ENCODE data around the gene EIF4E.
"Not testable (repeated sequence)": the region's sequence is repeated elsewhere in the genome, so short reads cannot be mapped to it uniquely, and the experiment has no call there.

The EIF4E gene

DNA sequence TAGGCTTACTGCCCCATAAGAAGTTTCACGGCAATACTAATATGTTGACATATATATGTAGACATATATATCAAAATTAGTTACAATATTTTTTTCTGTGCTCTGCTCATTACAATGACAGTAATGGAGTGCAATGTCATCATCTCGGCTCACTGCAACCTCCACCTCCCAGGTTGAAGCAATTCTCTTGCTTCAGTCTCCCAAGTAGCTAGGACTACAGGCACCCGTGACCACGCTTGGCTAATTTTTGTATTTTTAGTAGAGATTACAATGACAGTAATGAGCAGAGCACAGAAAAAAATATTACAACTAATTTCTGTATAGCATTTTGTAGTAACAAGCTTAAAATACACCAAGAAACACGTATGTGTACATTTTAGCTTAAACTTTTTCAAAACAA, 7.6 kb downstream of the EIF4E start:
- no peaks in the 10 kb centered on the region for H3F3A ChIP-seq (ENCODE audit: low read depth)
- no peaks in the 10 kb centered on the region for H3K9me2 ChIP-seq (replicated peaks; ENCODE audit: low read depth, low read length)
- no peak for TF ChIP-seq EZH2phosphoT487 (IDR thresholded peaks at IDR 0.05; ENCODE audit: borderline replicate concordance)
- TF ChIP-seq, protein P1, sequence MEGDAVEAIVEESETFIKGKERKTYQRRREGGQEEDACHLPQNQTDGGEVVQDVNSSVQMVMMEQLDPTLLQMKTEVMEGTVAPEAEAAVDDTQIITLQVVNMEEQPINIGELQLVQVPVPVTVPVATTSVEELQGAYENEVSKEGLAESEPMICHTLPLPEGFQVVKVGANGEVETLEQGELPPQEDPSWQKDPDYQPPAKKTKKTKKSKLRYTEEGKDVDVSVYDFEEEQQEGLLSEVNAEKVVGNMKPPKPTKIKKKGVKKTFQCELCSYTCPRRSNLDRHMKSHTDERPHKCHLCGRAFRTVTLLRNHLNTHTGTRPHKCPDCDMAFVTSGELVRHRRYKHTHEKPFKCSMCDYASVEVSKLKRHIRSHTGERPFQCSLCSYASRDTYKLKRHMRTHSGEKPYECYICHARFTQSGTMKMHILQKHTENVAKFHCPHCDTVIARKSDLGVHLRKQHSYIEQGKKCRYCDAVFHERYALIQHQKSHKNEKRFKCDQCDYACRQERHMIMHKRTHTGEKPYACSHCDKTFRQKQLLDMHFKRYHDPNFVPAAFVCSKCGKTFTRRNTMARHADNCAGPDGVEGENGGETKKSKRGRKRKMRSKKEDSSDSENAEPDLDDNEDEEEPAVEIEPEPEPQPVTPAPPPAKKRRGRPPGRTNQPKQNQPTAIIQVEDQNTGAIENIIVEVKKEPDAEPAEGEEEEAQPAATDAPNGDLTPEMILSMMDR (conservative IDR thresholded peaks at IDR 0.05; ENCODE audit: low read length), result no peak
- no peak overlapping the region for H2AFZ ChIP-seq (ENCODE audit: low read length)
- peak overlapping the region; percentile 78 for H3K4me2 ChIP-seq (ENCODE audit: low read depth, low read length, poor library complexity, severe bottlenecking)
- peaks cover 100% of the 10 kb centered on the region for H3K79me2 ChIP-seq (ENCODE audit: insufficient read depth, low read length)
- H3K9me3 ChIP-seq (ENCODE audit: insufficient read depth, low read depth, low read length), result no peaks in the 10 kb centered on the region
- H3K27me3 ChIP-seq (ENCODE audit: insufficient read depth, low read length, poor library complexity, severe bottlenecking), result no peaks in the 10 kb centered on the region
- H3K4me3 ChIP-seq (ENCODE audit: low read length, poor library complexity, severe bottlenecking), result peak overlapping the region; percentile 20
- H4K20me1 ChIP-seq (ENCODE audit: insufficient read depth, low read length, poor library complexity, severe bottlenecking), result peaks cover 98% of the 10 kb centered on the region
- H3K9ac ChIP-seq (ENCODE audit: low read depth, low read length, poor library complexity, severe bottlenecking), result no peak overlapping the region
- peaks cover 31% of the 10 kb centered on the region for H3K4me1 ChIP-seq (ENCODE audit: insufficient read depth, low read length, poor library complexity, severe bottlenecking)
- H3K36me3 ChIP-seq (ENCODE audit: insufficient read depth, low read length), result no peaks in the 10 kb centered on the region

- no peaks in the 10 kb centered on the region for H3K9me2 ChIP-seq (replicated peaks; ENCODE audit: low read depth, low read length)
- no peaks in the 10 kb centered on the region for H3F3A ChIP-seq (ENCODE audit: low read depth)
- H3K27me3 ChIP-seq (ENCODE audit: insufficient read depth, low read length, poor library complexity, severe bottlenecking), result no peaks in the 10 kb centered on the region
- no peak for TF ChIP-seq EZH2phosphoT487 (IDR thresholded peaks at IDR 0.05; ENCODE audit: borderline replicate concordance)
- TF ChIP-seq, protein P1 (conservative IDR thresholded peaks at IDR 0.05; ENCODE audit: low read length), result no peak
- H3K4me2 ChIP-seq (ENCODE audit: low read depth, low read length, poor library complexity, severe bottlenecking), result peak overlapping the region; percentile 78
- no peak overlapping the region for H3K9ac ChIP-seq (ENCODE audit: low read depth, low read length, poor library complexity, severe bottlenecking)
- no peak overlapping the region for H3K4me3 ChIP-seq (ENCODE audit: low read length, poor library complexity, severe bottlenecking)
- peaks cover 28% of the 10 kb centered on the region for H3K4me1 ChIP-seq (ENCODE audit: insufficient read depth, low read length, poor library complexity, severe bottlenecking)
- H3K36me3 ChIP-seq (ENCODE audit: insufficient read depth, low read length), result no peaks in the 10 kb centered on the region
- H4K20me1 ChIP-seq (ENCODE audit: insufficient read depth, low read length, poor library complexity, severe bottlenecking), result peaks cover 96% of the 10 kb centered on the region
- H3K79me2 ChIP-seq (ENCODE audit: insufficient read depth, low read length), result peaks cover 100% of the 10 kb centered on the region
- no peaks in the 10 kb centered on the region for H3K9me3 ChIP-seq (ENCODE audit: insufficient read depth, low read depth, low read length)
- no peak overlapping the region for H2AFZ ChIP-seq (ENCODE audit: low read length)
Observed at GRCh38 chr4:98919996-98920395, 8.9 kb downstream of the EIF4E start.

DNA sequence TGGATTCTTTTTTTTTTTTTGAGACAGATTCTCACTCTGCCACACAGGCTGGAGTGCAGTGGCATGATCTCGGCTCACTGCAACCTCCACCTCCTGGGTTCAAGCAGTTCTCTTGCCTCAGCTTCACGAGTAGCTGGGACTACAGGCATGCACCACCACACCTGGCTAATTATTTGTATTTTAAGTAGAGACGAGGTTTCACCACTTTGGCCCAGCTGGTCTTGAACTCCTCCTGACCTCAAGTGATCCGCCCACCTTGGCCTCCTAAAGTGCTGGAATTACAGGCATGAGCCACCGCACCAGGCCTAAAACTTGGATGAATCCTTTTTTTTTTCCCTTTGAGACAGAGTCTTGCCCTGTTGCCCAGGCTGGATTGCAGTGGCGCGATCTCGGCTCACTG, 18.2 kb downstream of the EIF4E start:
- H3K9me3 ChIP-seq (ENCODE audit: insufficient read depth, low read depth, low read length); H3K27me3 ChIP-seq (ENCODE audit: insufficient read depth, low read length, poor library complexity, severe bottlenecking); H3K4me2 ChIP-seq (ENCODE audit: low read depth, low read length, poor library complexity, severe bottlenecking); H3K9me2 ChIP-seq (replicated peaks; ENCODE audit: low read depth, low read length); H3K4me1 ChIP-seq (ENCODE audit: insufficient read depth, low read length, poor library complexity, severe bottlenecking); H3K36me3 ChIP-seq (ENCODE audit: insufficient read depth, low read length); H3K4me3 ChIP-seq (ENCODE audit: low read length, poor library complexity, severe bottlenecking); H2AFZ ChIP-seq (ENCODE audit: low read length); H3K9ac ChIP-seq (ENCODE audit: low read depth, low read length, poor library complexity, severe bottlenecking); H3F3A ChIP-seq (ENCODE audit: low read depth): not testable (repeated sequence)
- Histone ChIP-seq H3K79me2 (ENCODE audit: insufficient read depth, low read length) (peaks cover 100% of the 10 kb centered on the region), H4K20me1 (ENCODE audit: insufficient read depth, low read length, poor library complexity, severe bottlenecking) (peaks cover 88% of the 10 kb centered on the region)

DNA sequence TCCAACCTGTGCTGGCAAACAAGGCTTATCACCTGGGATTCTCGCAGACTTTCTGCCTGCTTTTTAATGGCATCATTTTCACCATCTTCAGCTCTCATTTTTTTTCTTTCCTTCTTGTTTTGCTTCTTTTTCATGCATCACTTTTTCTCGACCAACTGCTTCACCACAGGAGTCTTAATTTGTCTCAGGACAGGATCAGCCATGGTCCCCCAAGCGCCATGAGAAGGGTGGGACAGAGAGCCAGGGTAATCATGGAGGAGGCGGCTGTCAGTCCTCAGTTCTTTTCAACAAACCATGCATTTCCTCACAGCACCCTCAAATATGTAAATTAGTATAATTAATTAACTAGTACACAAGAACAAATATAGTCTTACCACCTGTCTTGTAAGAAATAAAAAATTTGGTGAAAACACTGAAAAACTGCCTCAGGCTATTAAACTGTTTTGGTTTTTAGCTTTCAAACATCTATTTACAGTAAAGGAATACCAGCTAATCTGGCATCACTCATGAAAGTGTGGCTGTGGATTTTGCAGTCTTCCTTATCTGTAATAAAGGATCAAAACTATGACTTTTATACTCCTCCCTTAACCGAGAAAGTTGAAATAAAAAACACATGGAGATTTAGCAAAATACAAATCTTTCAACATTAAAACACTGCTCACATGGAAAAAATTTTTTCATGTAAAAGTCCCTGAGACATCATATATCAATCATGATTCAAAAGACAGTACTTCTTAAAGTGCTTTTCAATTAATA, 19.1 kb downstream of the EIF4E start:
- H4K20me1 ChIP-seq (ENCODE audit: insufficient read depth, low read length, poor library complexity, severe bottlenecking), result peaks cover 90% of the 10 kb centered on the region

More for the DNA sequence above, 19.1 kb downstream of the EIF4E start:
- Histone ChIP-seq H3K4me1 (ENCODE audit: insufficient read depth, low read length, poor library complexity, severe bottlenecking) (no peaks in the 10 kb centered on the region), H3K4me3 (ENCODE audit: low read length, poor library complexity, severe bottlenecking) (no peak overlapping the region), H3K9ac (ENCODE audit: low read depth, low read length, poor library complexity, severe bottlenecking) (no peak overlapping the region), H3F3A (ENCODE audit: low read depth) (0 out of 2 replicates have a peak, but pooled peaks cover 3% of the 10 kb centered on the region), H2AFZ (ENCODE audit: low read length) (no peak overlapping the region), H3K27me3 (ENCODE audit: insufficient read depth, low read length, poor library complexity, severe bottlenecking) (no peaks in the 10 kb centered on the region), H3K79me2 (ENCODE audit: insufficient read depth, low read length) (peaks cover 100% of the 10 kb centered on the region), H3K36me3 (ENCODE audit: insufficient read depth, low read length) (peaks cover 5% of the 10 kb centered on the region), H3K9me2 (replicated peaks; ENCODE audit: low read depth, low read length) (no peaks in the 10 kb centered on the region), H3K9me3 (ENCODE audit: insufficient read depth, low read depth, low read length) (no peaks in the 10 kb centered on the region), H3K4me2 (ENCODE audit: low read depth, low read length, poor library complexity, severe bottlenecking) (no peak overlapping the region)
- TF ChIP-seq, protein P1 (conservative IDR thresholded peaks at IDR 0.05; ENCODE audit: low read length), result no peak
- TF ChIP-seq EZH2phosphoT487 (IDR thresholded peaks at IDR 0.05; ENCODE audit: borderline replicate concordance), result no peak
